SK-N-SH treated with all-trans-retinoic acid at 6 μM for 48 hours (cell line): Measurements from ENCODE around the gene CEBPB.

ENCODE experiments used
- ATAC-seq: fragments of 200-7000 bp; cut with Tn5 transposase; 3 replicates; pipeline ENCODE4 v1.9.1; 2020; ENCODE audit warnings: mild to moderate bottlenecking, moderate library complexity
- ARNTL ChIP-seq: fragments of 450-650 bp; formaldehyde crosslinking; IDR thresholded peaks from 2 replicates; pipeline ENCODE4 v1.5.0; 2020; ENCODE audit warnings: low read depth, mild to moderate bottlenecking, moderate library complexity, borderline replicate concordance
- BACH2 ChIP-seq: fragments of 250-450 bp; sonication (Bioruptor Pico); IDR thresholded peaks from 2 replicates; pipeline ENCODE4 v1.9.0; 2021; ENCODE audit warnings: mild to moderate bottlenecking, borderline replicate concordance
- CREB5 ChIP-seq: fragments of 250-450 bp; sonication (Bioruptor Pico); IDR thresholded peaks from 2 replicates; pipeline ENCODE4 v1.5.1; 2020; ENCODE audit warnings: low read depth, mild to moderate bottlenecking, moderate library complexity
- CSDC2 ChIP-seq: fragments of 250-450 bp; sonication (Bioruptor Pico); IDR thresholded peaks from 2 replicates; pipeline ENCODE4 v1.5.0; 2020; ENCODE audit warnings: mild to moderate bottlenecking, moderate library complexity
- CSRNP3 ChIP-seq: fragments of 250-450 bp; sonication (Bioruptor Pico); IDR thresholded peaks from 2 replicates; pipeline ENCODE4 v1.5.1; 2021; ENCODE audit warnings: mild to moderate bottlenecking, moderate library complexity
- ESRRG ChIP-seq: fragments of 250-450 bp; sonication (Bioruptor Pico); IDR thresholded peaks from 2 replicates; pipeline ENCODE4 v1.6.1; 2021; ENCODE audit warnings: mild to moderate bottlenecking
- GLIS3 ChIP-seq: fragments of 250-450 bp; sonication (Bioruptor Pico); IDR thresholded peaks from 2 replicates; pipeline ENCODE4 v1.5.0; 2020; ENCODE audit warnings: mild to moderate bottlenecking, moderate library complexity
- ISL1 ChIP-seq: fragments of 250-450 bp; sonication (Bioruptor Pico); IDR thresholded peaks from 2 replicates; pipeline ENCODE4 v2.1.2; 2022; ENCODE audit warnings: mild to moderate bottlenecking, moderate library complexity
- OSR1 ChIP-seq: fragments of 250-450 bp; sonication (Bioruptor Pico); IDR thresholded peaks from 2 replicates; pipeline ENCODE4 v1.8.0; 2022; ENCODE audit warnings: moderate library complexity, mild to moderate bottlenecking, inconsistent platforms
- PATZ1 ChIP-seq: fragments of 250-450 bp; sonication (Bioruptor Pico); IDR thresholded peaks from 2 replicates; pipeline ENCODE4 v1.8.0; 2020; ENCODE audit warnings: mild to moderate bottlenecking, moderate library complexity, borderline replicate concordance
- POU6F1 ChIP-seq: fragments of 250-450 bp; sonication (Bioruptor Pico); IDR thresholded peaks from 2 replicates; pipeline ENCODE4 v1.8.0; 2021; ENCODE audit warnings: low read depth, mild to moderate bottlenecking, moderate library complexity, borderline replicate concordance
- PPARA ChIP-seq: fragments of 250-450 bp; sonication (Bioruptor Pico); IDR thresholded peaks from 2 replicates; pipeline ENCODE4 v1.5.0; 2020; ENCODE audit warnings: mild to moderate bottlenecking, borderline replicate concordance
- RARB ChIP-seq: fragments of 250-450 bp; sonication (Bioruptor Pico); IDR thresholded peaks from 2 replicates; pipeline ENCODE4 v1.8.0; 2021; ENCODE audit warnings: mild to moderate bottlenecking, moderate library complexity
- SNAI2 ChIP-seq: fragments of 250-450 bp; sonication (Bioruptor Pico); IDR thresholded peaks from 2 replicates; pipeline ENCODE4 v1.5.0; 2020; ENCODE audit warnings: mild to moderate bottlenecking, moderate library complexity
- TCF4 ChIP-seq: fragments of 250-450 bp; sonication (Bioruptor Pico); IDR thresholded peaks from 2 replicates; pipeline ENCODE4 v1.8.0; 2021; ENCODE audit warnings: mild to moderate bottlenecking, moderate library complexity, borderline replicate concordance
- TOX ChIP-seq: fragments of 250-450 bp; sonication (Bioruptor Pico); IDR thresholded peaks from 2 replicates; pipeline ENCODE4 v1.8.0; 2021; ENCODE audit warnings: mild to moderate bottlenecking, moderate library complexity, borderline replicate concordance
- TSHZ2 ChIP-seq: fragments of 250-450 bp; sonication (Bioruptor Pico); IDR thresholded peaks from 2 replicates; pipeline ENCODE4 v1.5.0; 2020; ENCODE audit warnings: mild to moderate bottlenecking, moderate library complexity
- ZC3H10 ChIP-seq: fragments of 250-450 bp; sonication (Bioruptor Pico); IDR thresholded peaks from 2 replicates; pipeline ENCODE4 v1.5.1; 2021; ENCODE audit warnings: mild to moderate bottlenecking, moderate library complexity
- ZFP3 ChIP-seq: fragments of 250-450 bp; sonication (Bioruptor Pico); IDR thresholded peaks from 2 replicates; pipeline ENCODE4 v1.5.0; 2020; ENCODE audit warnings: mild to moderate bottlenecking, moderate library complexity
- ZFP30 ChIP-seq: fragments of 450-650 bp; formaldehyde crosslinking; IDR thresholded peaks from 2 replicates; pipeline ENCODE4 v1.5.0; 2022; ENCODE audit warnings: mild to moderate bottlenecking, moderate library complexity
- ZNF565 ChIP-seq: fragments of 450-650 bp; formaldehyde crosslinking; conservative IDR thresholded peaks from 2 replicates; pipeline ENCODE4 v1.5.0; 2020; ENCODE audit warnings: low read depth, mild to moderate bottlenecking, moderate library complexity
- ZNF70 ChIP-seq: fragments of 450-650 bp; formaldehyde crosslinking; IDR thresholded peaks from 2 replicates; pipeline ENCODE4 v1.5.0; 2020; ENCODE audit warnings: mild to moderate bottlenecking, moderate library complexity

The CEBPB gene

GRCh38 chr20:50198180-50198666 lies 7.6 kb downstream of the CEBPB start:
- no peak for ATAC-seq

GRCh38 chr20:50198716-50199115 lies 8.1 kb downstream of the CEBPB start:
- no peak for TF ChIP-seq SNAI2 (CRISPR knock-in tag)
- no peak for ATAC-seq

More at GRCh38 chr20:50198180-50198666, 7.6 kb downstream of the CEBPB start:
- no peak for TF ChIP-seq PATZ1
- no peak for TF ChIP-seq POU6F1 (CRISPR knock-in tag)
- no peak for TF ChIP-seq CREB5 (CRISPR knock-in tag)
- TF ChIP-seq TOX = no peak
- TF ChIP-seq PPARA (CRISPR knock-in tag) = no peak
- no peak for TF ChIP-seq ZC3H10 (CRISPR knock-in tag)
- TF ChIP-seq RARB (CRISPR knock-in tag) = no peak
- no peak for TF ChIP-seq CSRNP3 (CRISPR knock-in tag)
- TF ChIP-seq ARNTL (CRISPR knock-in tag) = no peak
- no peak for TF ChIP-seq CSDC2 (CRISPR knock-in tag)
- no peak for TF ChIP-seq OSR1 (CRISPR knock-in tag)
- TF ChIP-seq ZNF70 (CRISPR knock-in tag) = no peak
- no peak for TF ChIP-seq ZNF565 (CRISPR knock-in tag)

- TF ChIP-seq TOX (no peak), SNAI2 (CRISPR knock-in tag) (no peak), BACH2 (CRISPR knock-in tag) (no peak), ZFP30 (CRISPR knock-in tag) (no peak), GLIS3 (CRISPR knock-in tag) (no peak), CSRNP3 (CRISPR knock-in tag) (no peak), RARB (CRISPR knock-in tag) (no peak), ZC3H10 (CRISPR knock-in tag) (no peak), TCF4 (CRISPR knock-in tag) (no peak), ZNF565 (CRISPR knock-in tag) (no peak), CSDC2 (CRISPR knock-in tag) (no peak), ISL1 (CRISPR knock-in tag) (no peak), PATZ1 (no peak), ZFP3 (CRISPR knock-in tag) (no peak), ARNTL (CRISPR knock-in tag) (no peak), POU6F1 (CRISPR knock-in tag) (no peak), ESRRG (no peak), OSR1 (CRISPR knock-in tag) (no peak), TSHZ2 (CRISPR knock-in tag) (no peak), PPARA (CRISPR knock-in tag) (no peak)
- no peak for ATAC-seq
These were observed 9.1 kb downstream of the CEBPB start for GRCh38 chr20:50199703-50200102.
